Heart right ventricle (tissue), 16 donors: ENCODE data around the gene COL18A1. TPM values are rescaled to one million over a fixed set of nuclear protein-coding genes. Genes with fewer than 3 reads are reported as not detected.

Experiments used
- ATAC-seq, 8 donors: fragments of 200-7000 bp; cut with Tn5 transposase; one replicate each; pipeline ENCODE4 v1.9.1; 2020; ENCODE audit warnings: mild to moderate bottlenecking in 8 of 8, moderate library complexity in 8 of 8, moderate number of reproducible peaks in 1 of 8
- DNase-seq, 2 donors: peaks; one replicate each; pipeline ENCODE4 v3.0.0-alpha.2; 2020
- H3K27ac ChIP-seq, 10 donors: fragments of 200-600 bp; sonication (generic) in 2 of 10; one replicate each; pipeline versions ENCODE4 v1.5.0 to v1.8.0; 2020 to 2022; ENCODE audit warnings: mild to moderate bottlenecking in 3 of 10
- H3K27me3 ChIP-seq, 7 donors: fragments of 200-600 bp; one replicate each; pipeline ENCODE4 v1.8.0; 2021 to 2022; ENCODE audit warnings: mild to moderate bottlenecking in 2 of 7
- H3K36me3 ChIP-seq, 9 donors: fragments of 200-600 bp; sonication (generic) in 1 of 9; one replicate each; pipeline versions ENCODE4 v1.5.0 to v1.8.0; 2020 to 2022; ENCODE audit warnings: mild to moderate bottlenecking in 2 of 9
- H3K4me1 ChIP-seq, 9 donors: fragments of 200-600 bp; sonication (generic) in 1 of 9; one replicate each; pipeline versions ENCODE4 v1.5.0 to v1.8.0; 2020 to 2022; ENCODE audit warnings: mild to moderate bottlenecking in 4 of 9
- H3K4me3 ChIP-seq, 10 donors: fragments of 200-600 bp; sonication (generic) in 2 of 10; one replicate each; pipeline versions ENCODE4 v1.5.0 to v1.8.0; 2020 to 2022; ENCODE audit warnings: mild to moderate bottlenecking in 7 of 10, moderate library complexity in 2 of 10
- H3K9me3 ChIP-seq, 11 donors: fragments of 200-600 bp in 10 of 11; sonication (generic) in 2 of 11; one replicate each; pipeline versions ENCODE4 v1.5.0 to v1.8.0; 2013 to 2022; ENCODE audit warnings: mild to moderate bottlenecking in 2 of 11, control low read depth in 1 of 11, moderate library complexity in 1 of 11
- WGBS, 2 donors: extraction: QIAGEN DNeasy Blood & Tissue Kit; methylation state at CpG; one replicate each; pipeline ENCODE4 v1.1.7; 2013; ENCODE audit warnings: inconsistent platforms in 1 of 2; 5-methylcytosine and 5-hydroxymethylcytosine counted together
- intact Hi-C, 10 donors: fragments of 100-400 bp; cut with DNase I; formaldehyde crosslinking; loops; one replicate each; pipeline versions ENCODE4 v1.11.1 to v1.14.2; 2022
- polyA plus RNA-seq, 2 donors: library from polyadenylated mRNA; stranded (reverse); fragments of 200-250 nt; gene quantifications; one replicate each; pipeline ENCODE4 v1.2.3, GENCODE V29; 2013
- total RNA-seq, 10 donors: library from RNA; stranded (reverse); fragmentation: NEBNext Ultra II Directional in 3 of 10; extraction: Animal tissue kit (Norgen Biotek cat#: 25700) in 3 of 10; gene quantifications; one replicate each; pipeline versions ENCODE4 v1.2.1 to v1.2.4, GENCODE V29; 2021 to 2023
- TF ChIP-seq, protein P1 (sequence below), 9 donors: fragments of 200-600 bp; sonication (generic) in 2 of 9; IDR thresholded peaks; one replicate each; pipeline versions ENCODE4 v1.5.0 to v1.8.0; 2021 to 2022; ENCODE audit warnings: antibody characterized with exemption in 9 of 9, mild to moderate bottlenecking in 5 of 9, moderate library complexity in 1 of 9
- donor health status: Arrhythmogenic right ventricular cardiomyopathy.
- donor health status: ischemic (EF 13 %, LVEDD 7.1; RV severe dilation, severe dysfunction).
- donor health status: healthy with polysubstance abuse.
- donor health status: DM: no; HTN: yes; CAD: no.
- donor health status: DM: no; HTN: no; CAD: no.
- donor health status: ischemic (EF 25% LVEDD 6.9; RV normal size, moderate dysfunction).
- donor health status: ischemic (EF 25% LVEDD 5.7; RV mildly dilated, moderate dysfunction).
- donor health status: healthy.
- donor health status: DM: yes; HTN: yes; CAD: no.
- donor health status: Ischemic cardiomyopathy.
- donor health status: ischemic (EF 35%, LVEDD 5.7; RV mildly dilated, moderate dysfunction).
- donor health status: nonischemic (EF 11% LVEDD 7.7; RV severe dilation, severe dysfunction).
- donor health status: DM: yes; HTN: yes; CAD: no.
- donor health status: PGD.
- donor health status: ischemic (EF 29% LVEDD 5.4; RV normal size, mild dysfunction).
- donor health status: nonischemic (EF 23%, LVEDD 6.1; RV moderate dilation, normal function).

The COL18A1 gene
- total and polyA plus RNA-seq, 12 donors = 33.7 to 87.1 (median 52.6) TPM

DNA sequence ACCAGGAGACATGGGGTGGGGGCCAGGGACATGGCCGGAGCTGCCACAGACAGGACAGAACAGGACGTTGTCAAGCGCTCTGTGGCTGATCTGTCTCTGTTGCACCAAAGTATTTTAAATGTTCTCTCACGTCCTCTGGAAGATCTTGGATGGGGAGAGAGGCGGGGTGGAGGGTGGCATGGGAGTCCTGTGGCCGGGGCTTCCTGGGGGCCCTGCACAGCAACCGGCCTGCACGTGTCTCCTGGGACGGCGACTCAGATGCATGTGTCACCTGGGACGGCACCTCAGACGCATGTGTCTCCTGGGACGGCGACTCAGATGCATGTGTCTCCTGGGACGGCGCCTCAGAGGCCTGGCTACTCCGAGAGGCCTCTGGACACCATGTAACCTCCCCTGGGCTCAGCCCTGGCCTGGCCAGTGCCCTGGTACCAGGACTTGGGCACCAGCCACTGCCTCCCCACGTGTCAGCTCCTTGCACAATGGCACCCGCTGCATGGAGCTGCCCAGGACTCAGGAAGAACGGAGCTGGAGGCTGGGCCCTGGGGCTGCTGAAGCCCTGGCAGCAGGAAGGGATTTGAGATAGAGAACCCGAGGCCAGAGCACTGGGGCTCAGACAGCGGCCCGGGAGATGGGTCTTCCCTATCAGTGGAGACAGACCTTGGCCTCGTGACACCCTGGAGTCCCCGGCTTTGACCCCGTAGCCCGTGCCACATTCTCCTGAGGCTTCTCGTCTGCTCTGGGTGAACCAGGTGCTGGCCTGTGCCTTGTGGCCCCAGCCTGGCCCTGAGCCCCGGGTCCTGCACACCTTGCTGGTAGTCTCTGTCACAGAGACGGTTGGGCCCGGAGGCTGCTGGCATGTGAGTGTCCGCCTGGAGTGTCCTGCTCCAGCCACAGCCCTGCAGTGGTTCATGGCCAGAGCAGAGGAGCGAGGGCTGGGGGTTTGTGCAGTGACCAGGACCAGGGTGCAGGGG is 152.0 kb downstream of the COL18A1 start:
- DNase-seq = no peak
- Histone ChIP-seq H3K27me3 (peaks cover 0 to 25% (median 7%) of the 10 kb centered on the region in 7 donors), H3K9me3 (no peaks in the 10 kb centered on the region), H3K27ac (peak overlapping the region in 1 of 10 donors; percentile 87), H3K36me3 (no peaks in the 10 kb centered on the region), H3K4me1 (peaks cover 0 to 24% (median 6%) of the 10 kb centered on the region in 9 donors), H3K4me3 (no peak overlapping the region)
- intact Hi-C loops = loop anchor here in 9 of 10 donors (1.0 to 10.0 kb wide), 8 partner anchors 35 to 368 kb away; no protein-coding TSS in a partner anchor
- WGBS, 2 donors = 82 to 84% methylated on average over 32 to 33 of the region's 33 CpGs
- no peak for ATAC-seq
- TF ChIP-seq, protein P1, sequence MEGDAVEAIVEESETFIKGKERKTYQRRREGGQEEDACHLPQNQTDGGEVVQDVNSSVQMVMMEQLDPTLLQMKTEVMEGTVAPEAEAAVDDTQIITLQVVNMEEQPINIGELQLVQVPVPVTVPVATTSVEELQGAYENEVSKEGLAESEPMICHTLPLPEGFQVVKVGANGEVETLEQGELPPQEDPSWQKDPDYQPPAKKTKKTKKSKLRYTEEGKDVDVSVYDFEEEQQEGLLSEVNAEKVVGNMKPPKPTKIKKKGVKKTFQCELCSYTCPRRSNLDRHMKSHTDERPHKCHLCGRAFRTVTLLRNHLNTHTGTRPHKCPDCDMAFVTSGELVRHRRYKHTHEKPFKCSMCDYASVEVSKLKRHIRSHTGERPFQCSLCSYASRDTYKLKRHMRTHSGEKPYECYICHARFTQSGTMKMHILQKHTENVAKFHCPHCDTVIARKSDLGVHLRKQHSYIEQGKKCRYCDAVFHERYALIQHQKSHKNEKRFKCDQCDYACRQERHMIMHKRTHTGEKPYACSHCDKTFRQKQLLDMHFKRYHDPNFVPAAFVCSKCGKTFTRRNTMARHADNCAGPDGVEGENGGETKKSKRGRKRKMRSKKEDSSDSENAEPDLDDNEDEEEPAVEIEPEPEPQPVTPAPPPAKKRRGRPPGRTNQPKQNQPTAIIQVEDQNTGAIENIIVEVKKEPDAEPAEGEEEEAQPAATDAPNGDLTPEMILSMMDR (IDR thresholded peaks at IDR 0.05) = no peak

DNA sequence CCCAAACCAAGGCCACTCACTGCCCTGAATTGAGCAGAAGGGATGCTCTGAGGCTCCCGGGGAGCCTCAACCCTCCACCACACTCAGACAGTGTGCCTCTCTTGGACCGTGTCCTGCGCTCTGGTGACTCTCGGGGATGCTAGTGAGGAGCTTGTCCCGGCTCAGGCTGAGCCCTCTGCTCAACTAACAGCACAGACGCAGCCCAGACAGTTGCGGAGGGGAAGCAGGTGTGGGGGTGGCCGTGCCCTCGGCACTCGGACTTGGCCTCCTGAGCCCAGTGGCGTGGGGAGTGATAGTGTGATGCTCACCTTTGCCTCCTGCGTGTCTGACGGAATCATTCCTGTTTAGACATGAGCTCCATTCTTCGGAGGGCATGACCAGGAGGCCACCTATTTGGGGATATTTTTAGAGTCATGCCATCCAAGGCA is 152.7 kb downstream of the COL18A1 start:
- ATAC-seq (no peak), DNase-seq (no peak)
- Histone ChIP-seq H3K36me3 (no peaks in the 10 kb centered on the region), H3K27ac (no peak overlapping the region), H3K27me3 (peaks cover 0 to 26% (median 14%) of the 10 kb centered on the region in 7 donors), H3K4me1 (peaks cover 0 to 17% (median 6%) of the 10 kb centered on the region in 9 donors), H3K9me3 (no peaks in the 10 kb centered on the region), H3K4me3 (no peak overlapping the region)
- 82% methylated on average over 14 of the region's 14 CpGs for WGBS, 2 donors
- intact Hi-C loops = loop anchor here in 8 of 10 donors (2.0 to 10.0 kb wide), 6 partner anchors 35 to 367 kb away; no protein-coding TSS in a partner anchor
- TF ChIP-seq, protein P1 (IDR thresholded peaks at IDR 0.05) = no peak

DNA sequence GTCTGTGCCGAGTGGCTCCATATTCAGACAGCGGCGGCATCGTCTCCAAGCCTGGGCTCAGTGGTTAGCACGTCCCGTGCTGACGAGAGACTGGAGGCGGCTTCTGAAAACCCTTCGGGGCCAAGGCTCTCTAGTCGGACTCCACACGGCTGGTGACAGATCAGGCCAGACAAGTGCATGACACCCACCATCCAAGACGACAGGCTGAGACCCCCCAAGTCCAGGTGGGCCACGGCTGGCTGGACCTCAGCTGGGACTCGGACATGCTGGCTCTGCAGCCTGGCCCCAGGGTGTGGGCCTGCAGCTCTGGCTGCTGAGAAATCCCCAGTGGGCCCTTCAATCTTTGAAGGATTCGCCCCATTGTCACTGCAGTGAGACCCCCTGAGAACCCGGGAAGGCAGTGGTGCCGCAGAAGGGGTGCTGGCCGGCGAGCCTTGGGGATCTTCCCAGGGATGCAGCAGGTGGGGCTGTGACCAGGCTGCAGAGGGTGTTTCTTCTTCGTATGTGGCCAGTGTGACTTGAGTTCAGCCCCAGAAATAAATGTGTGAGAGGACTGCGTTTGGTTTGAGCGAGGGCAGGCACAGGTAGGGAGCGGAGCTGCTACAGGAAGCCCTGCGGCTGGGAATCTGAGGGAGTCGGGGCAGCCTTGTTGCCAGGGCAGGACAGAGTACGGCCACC is 153.2 kb downstream of the COL18A1 start:
- TF ChIP-seq, protein P1 (IDR thresholded peaks at IDR 0.05) = no peak
- Histone ChIP-seq H3K4me1 (peaks cover 0 to 15% (median 6%) of the 10 kb centered on the region in 9 donors), H3K4me3 (no peak overlapping the region), H3K27ac (no peak overlapping the region), H3K27me3 (peaks cover 0 to 31% (median 19%) of the 10 kb centered on the region in 7 donors), H3K9me3 (peaks cover 0 to 3% (median 0%) of the 10 kb centered on the region in 11 donors), H3K36me3 (no peaks in the 10 kb centered on the region)
- WGBS, 2 donors = 81 to 83% methylated on average over 26 of the region's 26 CpGs
- DNase-seq = no peak
- no peak for ATAC-seq
- intact Hi-C loops = loop anchor here in 6 of 10 donors (5.0 to 10.0 kb wide), 3 partner anchors 34 to 367 kb away; no protein-coding TSS in a partner anchor
